Hepatocyte (in vitro differentiated cells): ENCODE data around the gene STK24. TPM values are rescaled to one million over a fixed set of nuclear protein-coding genes. Genes with fewer than 3 reads are reported as not detected.
A peak's percentile ranks its signal among the peaks of the same experiment; 100 is the strongest.

ENCODE experiments used
- DNase-seq: peaks from one replicate; pipeline ENCODE4 v3.0.0-alpha.2; 2016; ENCODE audit warnings: low spot score
- H2AFZ ChIP-seq: fragments of 200-600 bp; sonication (generic); 2 replicates; pipeline ENCODE4 v1.6.0; 2016; ENCODE audit warnings: antibody characterized with exemption, mild to moderate bottlenecking
- H3K27ac ChIP-seq: fragments of 200-600 bp; sonication (generic); 2 replicates; pipeline ENCODE4 v1.5.1; 2016; ENCODE audit warnings: mild to moderate bottlenecking
- H3K27me3 ChIP-seq: fragments of 200-600 bp; sonication (generic); 2 replicates; pipeline ENCODE4 v1.6.1; 2016
- H3K36me3 ChIP-seq: fragments of 200-600 bp; sonication (generic); replicated peaks from 2 replicates; pipeline ENCODE4 v1.5.1; 2016; ENCODE audit warnings: low read depth; ENCODE audit not compliant: insufficient read depth
- H3K4me1 ChIP-seq: fragments of 200-600 bp; sonication (generic); 2 replicates; pipeline ENCODE4 v1.5.1; 2016; ENCODE audit warnings: mild to moderate bottlenecking, moderate library complexity; ENCODE audit not compliant: insufficient read depth
- H3K4me2 ChIP-seq: fragments of 200-600 bp; sonication (generic); 2 replicates; pipeline ENCODE4 v1.6.0; 2016
- H3K4me3 ChIP-seq: fragments of 200-600 bp; sonication (generic); 2 replicates; pipeline ENCODE4 v1.5.1; 2016; ENCODE audit warnings: mild to moderate bottlenecking
- H3K79me2 ChIP-seq: fragments of 200-600 bp; sonication (generic); 2 replicates; pipeline ENCODE4 v1.6.0; 2017; ENCODE audit warnings: mild to moderate bottlenecking
- H3K9me2 ChIP-seq: fragments of 200-600 bp; sonication (generic); replicated peaks from 2 replicates; pipeline ENCODE4 v1.6.0; 2017; ENCODE audit warnings: mild to moderate bottlenecking; ENCODE audit not compliant: insufficient read depth
- H3K9me3 ChIP-seq: fragments of 200-600 bp; sonication (generic); 2 replicates; pipeline ENCODE4 v1.5.1; 2016; ENCODE audit warnings: low read depth, mild to moderate bottlenecking
- H4K20me1 ChIP-seq: fragments of 200-600 bp; sonication (generic); 2 replicates; pipeline ENCODE4 v1.6.0; 2016; ENCODE audit warnings: mild to moderate bottlenecking; ENCODE audit not compliant: insufficient read depth, poor library complexity, severe bottlenecking
- CTCF ChIP-seq: fragments of 200-600 bp; sonication (generic); IDR thresholded peaks from 2 replicates; pipeline ENCODE4 v1.5.1; 2016; ENCODE audit warnings: antibody characterized with exemption, mild to moderate bottlenecking; ENCODE audit not compliant: poor library complexity
- EZH2 ChIP-seq: fragments of 200-600 bp; sonication (generic); IDR thresholded peaks from 2 replicates; pipeline ENCODE4 v1.6.1; 2016; ENCODE audit warnings: antibody characterized with exemption, mild to moderate bottlenecking, borderline replicate concordance
- EZH2phosphoT487 ChIP-seq: fragments of 200-600 bp; sonication (generic); IDR thresholded peaks from one replicate; pipeline ENCODE4 v1.6.1; 2018; ENCODE audit warnings: antibody characterized with exemption, mild to moderate bottlenecking, low read depth, moderate library complexity; ENCODE audit not compliant: unreplicated experiment, severe bottlenecking
- WGBS: methylation state at CpG from one replicate; pipeline ENCODE4 v1.1.6; 2016; ENCODE audit warnings: low lambda C conversion rate; ENCODE audit errors: missing lambda C conversion rate; 5-methylcytosine and 5-hydroxymethylcytosine counted together
- polyA plus RNA-seq: library from polyadenylated mRNA; unstranded; fragments of >200 nt; fragmentation: Nextera tagmentation; extraction: Ambion mirVana; gene quantifications from 2 replicates; pipeline ENCODE4 v1.2.1, GENCODE V29; 2016
- total RNA-seq: library from RNA; depleted of rRNA; stranded (reverse); fragments of >200 nt; gene quantifications from 2 replicates; pipeline ENCODE4 v1.2.3, GENCODE V29; 2014

STK24 gene
- total and polyA plus RNA-seq, 2 experiments from 2014 or later = 71.2 to 74.4 TPM

GRCh38 chr13:98489446-98490194 is 87.3 kb downstream of the STK24 start:
- no peaks in the 10 kb centered on the region for H3K9me3 ChIP-seq
- peak overlapping the region; percentile 61 for H3K27ac ChIP-seq
- DNase-seq = no peak
- H4K20me1 ChIP-seq = peaks cover 21% of the 10 kb centered on the region
- no peaks in the 10 kb centered on the region for H3K9me2 ChIP-seq
- no peaks in the 10 kb centered on the region for H3K36me3 ChIP-seq
- H2AFZ ChIP-seq = no peak overlapping the region
- H3K79me2 ChIP-seq = peaks cover 88% of the 10 kb centered on the region
- H3K4me1 ChIP-seq = peaks cover 32% of the 10 kb centered on the region
- H3K27me3 ChIP-seq = no peaks in the 10 kb centered on the region
- TF ChIP-seq EZH2 = no peak
- no peak for TF ChIP-seq EZH2phosphoT487
- TF ChIP-seq CTCF = no peak
- H3K4me3 ChIP-seq = no peak overlapping the region
- WGBS = 93% methylated on average over 8 of the region's 8 CpGs
- no peak overlapping the region for H3K4me2 ChIP-seq

GRCh38 chr13:98488736-98489135 is 88.2 kb downstream of the STK24 start:
- Histone ChIP-seq H3K27ac (no peak overlapping the region), H3K9me2 (no peaks in the 10 kb centered on the region), H4K20me1 (peaks cover 25% of the 10 kb centered on the region), H3K4me1 (peaks cover 41% of the 10 kb centered on the region), H3K36me3 (no peaks in the 10 kb centered on the region), H3K79me2 (peaks cover 85% of the 10 kb centered on the region), H3K4me3 (no peak overlapping the region), H3K9me3 (no peaks in the 10 kb centered on the region), H2AFZ (no peak overlapping the region), H3K27me3 (no peaks in the 10 kb centered on the region), H3K4me2 (no peak overlapping the region)
- 85% methylated on average over 11 of the region's 11 CpGs for WGBS
- DNase-seq = no peak
- TF ChIP-seq EZH2phosphoT487 = no peak
- no peak for TF ChIP-seq CTCF
- TF ChIP-seq EZH2 = no peak

- H3K9me3 ChIP-seq = no peaks in the 10 kb centered on the region
- no peak overlapping the region for H3K4me3 ChIP-seq
- H3K9me2 ChIP-seq = no peaks in the 10 kb centered on the region
- 89% methylated on average over 5 of the region's 5 CpGs for WGBS
- H3K27me3 ChIP-seq = no peaks in the 10 kb centered on the region
- H3K27ac ChIP-seq = no peak overlapping the region
- peaks cover 81% of the 10 kb centered on the region for H3K79me2 ChIP-seq
- no peak overlapping the region for H2AFZ ChIP-seq
- peaks cover 36% of the 10 kb centered on the region for H4K20me1 ChIP-seq
- H3K4me1 ChIP-seq = peaks cover 45% of the 10 kb centered on the region
- no peak overlapping the region for H3K4me2 ChIP-seq
- no peaks in the 10 kb centered on the region for H3K36me3 ChIP-seq
- no peak for DNase-seq
- no peak for TF ChIP-seq EZH2
- TF ChIP-seq EZH2phosphoT487 = no peak
- TF ChIP-seq CTCF = no peak
Measured at GRCh38 chr13:98487522-98487921, 89.4 kb downstream of the STK24 start.
